Neural progenitor cell (in vitro differentiated cells): ENCODE measurements around the gene NUAK1. TPM values are rescaled to one million over a fixed set of nuclear protein-coding genes. Genes with fewer than 3 reads are reported as not detected.

Experiments used
- DNase-seq: peaks from one replicate; pipeline ENCODE4 v3.0.0-alpha.2; 2016; ENCODE audit warnings: low spot score
- H2AFZ ChIP-seq: fragments of 200-600 bp; sonication (generic); replicated peaks from 2 replicates; pipeline ENCODE4 v1.6.1; 2016; ENCODE audit warnings: antibody characterized with exemption
- H3F3A ChIP-seq: fragments of 200-600 bp; sonication (generic); 2 replicates; pipeline ENCODE4 v1.6.1; 2016; ENCODE audit warnings: antibody characterized with exemption, low read depth
- H3K27ac ChIP-seq: fragments of 200-600 bp; sonication (generic); 2 replicates; pipeline ENCODE4 v1.5.1; 2016; ENCODE audit warnings: mild to moderate bottlenecking
- H3K27me3 ChIP-seq: fragments of 200-600 bp; sonication (generic); 2 replicates; pipeline ENCODE4 v1.6.1; 2016; ENCODE audit warnings: mild to moderate bottlenecking, moderate library complexity
- H3K36me3 ChIP-seq: fragments of 200-600 bp; sonication (generic); 2 replicates; pipeline ENCODE4 v1.5.1; 2016
- H3K4me1 ChIP-seq: fragments of 200-600 bp; sonication (generic); 2 replicates; pipeline ENCODE4 v1.6.1; 2016; ENCODE audit warnings: mixed run types
- H3K4me2 ChIP-seq: fragments of 200-600 bp; sonication (generic); 2 replicates; pipeline ENCODE4 v1.6.1; 2016
- H3K4me3 ChIP-seq: fragments of 200-600 bp; sonication (generic); 2 replicates; pipeline ENCODE4 v1.5.1; 2016
- H3K79me2 ChIP-seq: fragments of 200-600 bp; sonication (generic); 2 replicates; pipeline ENCODE4 v1.6.1; 2016; ENCODE audit warnings: low read depth
- H3K9ac ChIP-seq: fragments of 200-600 bp; sonication (generic); 2 replicates; pipeline ENCODE4 v1.6.1; 2016
- H3K9me3 ChIP-seq: fragments of 200-600 bp; sonication (generic); 2 replicates; pipeline ENCODE4 v1.5.1; 2016; ENCODE audit warnings: low read depth
- H4K20me1 ChIP-seq: fragments of 200-600 bp; sonication (generic); 2 replicates; pipeline ENCODE4 v1.6.1; 2016; ENCODE audit warnings: low read depth
- H3K27ac Mint-ChIP-seq: 3 replicates; pipeline ENCODE4 v1.8.0; 2021; ENCODE audit warnings: mixed read lengths
- H3K27me3 Mint-ChIP-seq: 2 replicates; pipeline ENCODE4 v1.8.0; 2022; ENCODE audit warnings: low read depth, mild to moderate bottlenecking, inconsistent platforms, moderate library complexity, mixed read lengths; ENCODE audit not compliant: insufficient read depth
- H3K36me3 Mint-ChIP-seq: 3 replicates; pipeline ENCODE4 v1.8.0; 2021; ENCODE audit warnings: mixed read lengths
- H3K4me1 Mint-ChIP-seq: 3 replicates; pipeline ENCODE4 v1.8.0; 2021; ENCODE audit warnings: mixed read lengths
- H3K4me3 Mint-ChIP-seq: 3 replicates; pipeline ENCODE4 v1.8.0; 2021; ENCODE audit warnings: mild to moderate bottlenecking, moderate library complexity, mixed read lengths
- H3K9me3 Mint-ChIP-seq: 3 replicates; pipeline ENCODE4 v1.8.0; 2020; ENCODE audit warnings: mixed read lengths
- EZH2 ChIP-seq: fragments of 200-600 bp; sonication (generic); IDR thresholded peaks from 2 replicates; pipeline ENCODE4 v1.6.1; 2017; ENCODE audit warnings: antibody characterized with exemption, mild to moderate bottlenecking, moderate library complexity
- EZH2phosphoT487 ChIP-seq: fragments of 200-600 bp; sonication (generic); IDR thresholded peaks from 2 replicates; pipeline ENCODE4 v1.6.1; 2017; ENCODE audit warnings: antibody characterized with exemption
- total RNA-seq: library from RNA; depleted of rRNA; stranded (reverse); fragments of >200 nt; gene quantifications from 2 replicates; pipeline ENCODE4 v1.2.3, GENCODE V29; 2015; ENCODE audit warnings: low replicate concordance
- TF ChIP-seq, protein P1 (sequence below): fragments of 200-600 bp; sonication (generic); IDR thresholded peaks from 2 replicates; pipeline ENCODE4 v1.5.1; 2017; ENCODE audit warnings: antibody characterized with exemption, mild to moderate bottlenecking

NUAK1 gene
- total RNA-seq, 1 donor from 2014 or later, result 18.8 TPM

GRCh38 chr12:106139422-106140171, 843 bp upstream of the NUAK1 start:
- H3K27ac Mint-ChIP-seq, result peak overlapping the region; percentile 98
- H3K79me2 ChIP-seq, result peaks cover 64% of the 10 kb centered on the region
- peaks cover 41% of the 10 kb centered on the region for H3K4me1 ChIP-seq
- H3K9me3 Mint-ChIP-seq, result no peaks in the 10 kb centered on the region
- peak overlapping the region; percentile 87 for H3K4me3 ChIP-seq
- H3K27me3 ChIP-seq, result peaks cover 17% of the 10 kb centered on the region
- peak; percentile 93 for DNase-seq
- no peaks in the 10 kb centered on the region for H3K9me3 ChIP-seq
- TF ChIP-seq, protein P1, sequence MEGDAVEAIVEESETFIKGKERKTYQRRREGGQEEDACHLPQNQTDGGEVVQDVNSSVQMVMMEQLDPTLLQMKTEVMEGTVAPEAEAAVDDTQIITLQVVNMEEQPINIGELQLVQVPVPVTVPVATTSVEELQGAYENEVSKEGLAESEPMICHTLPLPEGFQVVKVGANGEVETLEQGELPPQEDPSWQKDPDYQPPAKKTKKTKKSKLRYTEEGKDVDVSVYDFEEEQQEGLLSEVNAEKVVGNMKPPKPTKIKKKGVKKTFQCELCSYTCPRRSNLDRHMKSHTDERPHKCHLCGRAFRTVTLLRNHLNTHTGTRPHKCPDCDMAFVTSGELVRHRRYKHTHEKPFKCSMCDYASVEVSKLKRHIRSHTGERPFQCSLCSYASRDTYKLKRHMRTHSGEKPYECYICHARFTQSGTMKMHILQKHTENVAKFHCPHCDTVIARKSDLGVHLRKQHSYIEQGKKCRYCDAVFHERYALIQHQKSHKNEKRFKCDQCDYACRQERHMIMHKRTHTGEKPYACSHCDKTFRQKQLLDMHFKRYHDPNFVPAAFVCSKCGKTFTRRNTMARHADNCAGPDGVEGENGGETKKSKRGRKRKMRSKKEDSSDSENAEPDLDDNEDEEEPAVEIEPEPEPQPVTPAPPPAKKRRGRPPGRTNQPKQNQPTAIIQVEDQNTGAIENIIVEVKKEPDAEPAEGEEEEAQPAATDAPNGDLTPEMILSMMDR, result peak; percentile 4
- TF ChIP-seq EZH2, result no peak
- no peak for TF ChIP-seq EZH2phosphoT487
- no peaks in the 10 kb centered on the region for H3K36me3 ChIP-seq
- H3K4me1 Mint-ChIP-seq, result peaks cover 64% of the 10 kb centered on the region
- H2AFZ ChIP-seq, result peak overlapping the region; percentile 69
- peak overlapping the region; percentile 84 for H3K4me3 Mint-ChIP-seq
- H4K20me1 ChIP-seq, result peaks cover 37% of the 10 kb centered on the region
- peak overlapping the region; percentile 85 for H3K4me2 ChIP-seq
- peaks cover 30% of the 10 kb centered on the region for H3F3A ChIP-seq
- H3K36me3 Mint-ChIP-seq, result peaks cover 6% of the 10 kb centered on the region
- peaks cover 3% of the 10 kb centered on the region for H3K27me3 Mint-ChIP-seq
- H3K27ac ChIP-seq, result peak overlapping the region; percentile 95
- peak overlapping the region; percentile 65 for H3K9ac ChIP-seq

DNA sequence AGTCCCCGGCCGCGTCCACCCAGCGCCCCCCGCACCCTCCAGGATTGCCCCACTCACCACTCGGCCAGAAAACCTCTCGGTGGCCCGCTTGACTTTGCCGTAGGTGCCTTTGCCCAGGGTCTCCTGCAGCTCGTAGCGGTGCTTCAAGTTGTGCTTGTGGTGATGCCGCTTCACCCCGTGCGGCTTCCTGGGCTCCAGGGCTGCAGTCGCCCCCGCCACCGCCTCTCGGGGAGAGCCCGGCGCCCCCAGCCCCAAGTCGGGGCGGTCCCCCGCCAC, 459 bp downstream of the NUAK1 start:
- Histone ChIP-seq H3K9me3 (no peaks in the 10 kb centered on the region), H3K79me2 (peaks cover 77% of the 10 kb centered on the region), H3K4me1 (peaks cover 46% of the 10 kb centered on the region), H3K4me3 (peak overlapping the region; percentile 87), H3K27ac (no peak overlapping the region), H4K20me1 (peaks cover 41% of the 10 kb centered on the region), H3K27me3 (peaks cover 17% of the 10 kb centered on the region), H2AFZ (peak overlapping the region; percentile 69), H3F3A (peaks cover 30% of the 10 kb centered on the region), H3K9ac (peak overlapping the region; percentile 65), H3K4me2 (peak overlapping the region; percentile 85), H3K36me3 (no peaks in the 10 kb centered on the region)
- TF ChIP-seq EZH2 (no peak), EZH2phosphoT487 (no peak)
- TF ChIP-seq, protein P1, result no peak
- Mint-ChIP-seq H3K4me1 (peaks cover 67% of the 10 kb centered on the region), H3K27ac (peak overlapping the region; percentile 96), H3K4me3 (peak overlapping the region; percentile 99), H3K27me3 (peaks cover 3% of the 10 kb centered on the region), H3K9me3 (no peaks in the 10 kb centered on the region), H3K36me3 (peaks cover 10% of the 10 kb centered on the region)
- DNase-seq, result no peak

- TF ChIP-seq EZH2phosphoT487 (peak; percentile 55), EZH2 (no peak)
- Histone ChIP-seq H3K9me3 (no peaks in the 10 kb centered on the region), H3F3A (peaks cover 30% of the 10 kb centered on the region), H3K79me2 (peaks cover 77% of the 10 kb centered on the region), H4K20me1 (peaks cover 46% of the 10 kb centered on the region), H3K4me1 (peaks cover 43% of the 10 kb centered on the region), H3K27me3 (peaks cover 17% of the 10 kb centered on the region), H3K4me2 (peak overlapping the region; percentile 85), H2AFZ (peak overlapping the region; percentile 69), H3K27ac (no peak overlapping the region), H3K9ac (peak overlapping the region; percentile 65), H3K4me3 (peak overlapping the region; percentile 87), H3K36me3 (no peaks in the 10 kb centered on the region)
- Mint-ChIP-seq H3K27ac (peak overlapping the region; percentile 96), H3K36me3 (peaks cover 12% of the 10 kb centered on the region), H3K9me3 (no peaks in the 10 kb centered on the region), H3K4me3 (peak overlapping the region; percentile 99), H3K27me3 (peaks cover 3% of the 10 kb centered on the region), H3K4me1 (peaks cover 69% of the 10 kb centered on the region)
- peak; percentile 24 for DNase-seq
Measured at GRCh38 chr12:106137530-106138356, 1.0 kb downstream of the NUAK1 start.
